Mucosa of descending colon (tissue), 3 donors: ENCODE results near the gene PLEKHD1. TPM values are rescaled to one million over a fixed set of nuclear protein-coding genes. Genes with fewer than 3 reads are reported as not detected.

Experiments
- ATAC-seq: fragments of 200-7000 bp; cut with Tn5 transposase; one replicate; pipeline ENCODE4 v1.9.1; 2020; ENCODE audit warnings: mild to moderate bottlenecking, moderate library complexity
- DNase-seq, 3 donors: peaks; one replicate each; pipeline ENCODE4 v3.0.0-alpha.2; 2020
- H3K36me3 ChIP-seq: fragments of 200-600 bp; one replicate; pipeline ENCODE4 v1.8.0; 2021; ENCODE audit warnings: low read depth, mild to moderate bottlenecking
- H3K4me1 ChIP-seq: fragments of 200-600 bp; one replicate; pipeline ENCODE4 v1.8.0; 2021; ENCODE audit warnings: low read depth, mild to moderate bottlenecking
- H3K4me3 ChIP-seq: fragments of 200-600 bp; one replicate; pipeline ENCODE4 v1.8.0; 2021; ENCODE audit warnings: mild to moderate bottlenecking
- H3K9me3 ChIP-seq: fragments of 200-600 bp; one replicate; pipeline ENCODE4 v1.8.0; 2021; ENCODE audit warnings: mild to moderate bottlenecking
- CTCF ChIP-seq: fragments of 200-600 bp; IDR thresholded peaks from one replicate; pipeline ENCODE4 v1.8.0; 2022; ENCODE audit warnings: antibody characterized with exemption, mild to moderate bottlenecking
- intact Hi-C, 2 donors: fragments of 100-400 bp; cut with DNase I in 1 of 2; cut with micrococcal nuclease in 1 of 2; formaldehyde crosslinking; loops; one replicate each; pipeline versions ENCODE4 v1.11.0 to v1.11.1; 2022; cut with DNase I, micrococcal nuclease
- total RNA-seq, 3 donors: library from RNA; stranded (reverse); fragmentation: NEBNext Ultra II Directional in 2 of 3; extraction: Animal tissue kit (Norgen Biotek cat#: 25700) in 2 of 3; gene quantifications; one replicate each; pipeline versions ENCODE4 v1.2.1 to v1.2.4, GENCODE V29; 2021 to 2023
- donor health status: DM: no; HTN: no; CAD: no; lungs with moderate emphysema.
- donor health status: DM: no; HTN: no; CAD: no.
- donor health status: DM: no; HTN: yes; CAD: no.

The PLEKHD1 gene
- total RNA-seq, 3 donors from 2014 or later: 0.06 to 0.14 TPM; not detected in 1

- TF ChIP-seq CTCF: no peak
- Histone ChIP-seq H3K9me3 (no peaks in the 10 kb centered on the region), H3K4me3 (no peak overlapping the region), H3K4me1 (peaks cover 8% of the 10 kb centered on the region), H3K36me3 (no peaks in the 10 kb centered on the region)
- intact Hi-C loops: no loop called here
- no peak for ATAC-seq
- DNase-seq: no peak
Observed at GRCh38 chr14:69479696-69480095, 4.8 kb upstream of the PLEKHD1 start.

GRCh38 chr14:69480136-69480535 lies 4.4 kb upstream of the PLEKHD1 start:
- no peak for DNase-seq
- Histone ChIP-seq H3K4me3 (no peak overlapping the region), H3K36me3 (no peaks in the 10 kb centered on the region), H3K4me1 (peaks cover 12% of the 10 kb centered on the region), H3K9me3 (no peaks in the 10 kb centered on the region)
- intact Hi-C loops: no loop called here
- no peak for TF ChIP-seq CTCF
- ATAC-seq: no peak

- TF ChIP-seq CTCF: no peak
- peaks cover 12% of the 10 kb centered on the region for H3K4me1 ChIP-seq
- peak in 1 of 3 donors; percentile 6 for DNase-seq
- intact Hi-C loops: no loop called here
- no peaks in the 10 kb centered on the region for H3K36me3 ChIP-seq
- ATAC-seq: no peak
- H3K4me3 ChIP-seq: no peak overlapping the region
- no peaks in the 10 kb centered on the region for H3K9me3 ChIP-seq
Observed at GRCh38 chr14:69481815-69482568, 2.5 kb upstream of the PLEKHD1 start.

GRCh38 chr14:69483765-69484443 lies 624 bp upstream of the PLEKHD1 start:
- H3K9me3 ChIP-seq: no peaks in the 10 kb centered on the region
- ATAC-seq (peak; percentile 42), DNase-seq (peak in 1 of 3 donors; percentile 7)
- intact Hi-C loops: no loop called here
- H3K4me3 ChIP-seq: no peak overlapping the region
- TF ChIP-seq CTCF: no peak
- H3K4me1 ChIP-seq: peaks cover 12% of the 10 kb centered on the region
- no peaks in the 10 kb centered on the region for H3K36me3 ChIP-seq

GRCh38 chr14:69485315-69485660 lies 760 bp downstream of the PLEKHD1 start:
- no peaks in the 10 kb centered on the region for H3K36me3 ChIP-seq
- ATAC-seq (no peak), DNase-seq (no peak)
- no peak for TF ChIP-seq CTCF
- H3K4me1 ChIP-seq: peaks cover 12% of the 10 kb centered on the region
- no peak overlapping the region for H3K4me3 ChIP-seq
- no peaks in the 10 kb centered on the region for H3K9me3 ChIP-seq
- intact Hi-C loops: no loop called here
